T-cell (primary cell): Measurements from ENCODE around the gene INHBE. TPM values are rescaled to one million over a fixed set of nuclear protein-coding genes. Genes with fewer than 3 reads are reported as not detected.
"Not testable (repeated sequence)": the region's sequence is repeated elsewhere in the genome, so short reads cannot be mapped to it uniquely, and the experiment has no call there.

ENCODE experiments used
- ATAC-seq, 4 experiments: fragments of 200-7000 bp in 3 of 4; fragments of 150-1000 bp in 1 of 4; cut with Tn5 transposase; replicated peaks in 1 of 4; 1 replicate in 3 of 4; 2 replicates in 1 of 4; pipeline ENCODE4 v1.10.0; 2021; ENCODE audit warnings: moderate library complexity in 3 of 4, mild to moderate bottlenecking in 2 of 4, moderate number of reproducible peaks in 1 of 4
- CTCF ChIA-PET, 2 donors: fragments of 300-600 bp; sonication (Branson Sonifier 250); formaldehyde crosslinking; loops; one replicate each; lab custom pipeline; 2022; ENCODE audit warnings: antibody characterized with exemption in 2 of 2; lab: Charles Lee
- POLR2A ChIA-PET, 2 donors: fragments of 300-600 bp; sonication (Branson Sonifier 250); formaldehyde crosslinking; loops; one replicate each; lab custom pipeline; 2022; ENCODE audit warnings: antibody characterized with exemption in 2 of 2; lab: Charles Lee
- DNase-seq, 35 experiments: peaks; one replicate each; pipeline versions ENCODE4 v3.0.0 to v3.0.0-alpha.2; 2013 to 2023
- H3K27ac ChIP-seq: one replicate; pipeline ENCODE4 v1.5.1; 2013; ENCODE audit warnings: low read length
- H3K27me3 ChIP-seq, 2 experiments: replicated peaks in 1 of 2; 1 replicate in 1 of 2; 2 replicates in 1 of 2; pipeline versions ENCODE4 v1.6.1 to v1.7.0; 2013; ENCODE audit warnings: low read length in 1 of 2, mixed read lengths in 1 of 2; ENCODE audit not compliant: control insufficient read depth in 2 of 2, insufficient read depth in 2 of 2; ENCODE audit errors: extremely low read depth in 1 of 2
- H3K36me3 ChIP-seq, 2 donors: 1 replicate in 1 of 2; 2 replicates in 1 of 2; pipeline versions ENCODE4 v1.6.1 to v1.7.0; 2013; ENCODE audit warnings: low read length in 1 of 2; ENCODE audit not compliant: control insufficient read depth in 2 of 2, insufficient read depth in 1 of 2; ENCODE audit errors: extremely low read depth in 1 of 2
- H3K4me1 ChIP-seq, 2 experiments: 1 replicate in 1 of 2; 2 replicates in 1 of 2; pipeline versions ENCODE4 v1.6.1 to v1.7.0; 2013; ENCODE audit warnings: low read length in 2 of 2, mixed read lengths in 1 of 2; ENCODE audit not compliant: insufficient read depth in 2 of 2, control insufficient read depth in 1 of 2; ENCODE audit errors: extremely low read depth in 1 of 2
- H3K4me3 ChIP-seq, 2 donors: 1 replicate in 1 of 2; 2 replicates in 1 of 2; pipeline versions ENCODE4 v1.5.1 to v1.7.0; 2013; ENCODE audit warnings: mild to moderate bottlenecking in 2 of 2, low read length in 1 of 2, moderate library complexity in 1 of 2; ENCODE audit not compliant: control insufficient read depth in 1 of 2; ENCODE audit errors: extremely low read depth in 1 of 2
- H3K9me3 ChIP-seq: 2 replicates; pipeline ENCODE4 v1.7.0; 2013
- H3K27ac Mint-ChIP-seq, 2 donors: one replicate each; pipeline ENCODE4 v1.8.0; 2020 to 2021; ENCODE audit warnings: mild to moderate bottlenecking in 2 of 2, mixed read lengths in 2 of 2
- H3K27me3 Mint-ChIP-seq, 2 donors: one replicate each; pipeline ENCODE4 v1.8.0; 2021 to 2022; ENCODE audit warnings: mixed read lengths in 2 of 2
- H3K36me3 Mint-ChIP-seq: one replicate; pipeline ENCODE4 v1.8.0; 2021; ENCODE audit warnings: mixed read lengths
- H3K4me1 Mint-ChIP-seq, 3 donors: one replicate each; pipeline ENCODE4 v1.8.0; 2020 to 2022; ENCODE audit warnings: mixed read lengths in 3 of 3, mild to moderate bottlenecking in 1 of 3
- H3K4me3 Mint-ChIP-seq, 3 donors: one replicate each; pipeline ENCODE4 v1.8.0; 2020 to 2022; ENCODE audit warnings: mild to moderate bottlenecking in 3 of 3, mixed read lengths in 3 of 3, moderate library complexity in 3 of 3
- H3K9me3 Mint-ChIP-seq, 3 donors: one replicate each; pipeline ENCODE4 v1.8.0; 2020 to 2022; ENCODE audit warnings: mixed read lengths in 3 of 3
- WGBS: methylation state at CpG from one replicate; pipeline ENCODE4 v1.1.5; 2013; ENCODE audit warnings: missing lambda C conversion rate; ENCODE audit not compliant: insufficient coverage; 5-methylcytosine and 5-hydroxymethylcytosine counted together
- total RNA-seq, 35 experiments: library from RNA in 6 of 35; stranded (reverse) in 6 of 35; fragments of 120-200 nt in 1 of 35; gene quantifications; one replicate each; pipeline versions ENCODE4 v1.2.1 to v1.2.4 and lab custom pipeline; 2013 to 2026

The INHBE gene
- total RNA-seq, 5 donors from 2014 or later (not counting 1 experiment from before 2014, with no cell fraction given): 0.09 to 0.13 (median 0.12) TPM; not detected in 2

GRCh38 chr12:57495051-57495701, 40.1 kb downstream of the INHBE start:
- WGBS: 93% methylated on average over 18 of the region's 48 CpGs
- H3K27ac Mint-ChIP-seq, H3K9me3 Mint-ChIP-seq, CTCF ChIA-PET, H3K4me1 ChIP-seq, DNase-seq, H3K4me3 Mint-ChIP-seq, H3K27ac ChIP-seq, H3K9me3 ChIP-seq, H3K4me3 ChIP-seq, H3K27me3 Mint-ChIP-seq, ATAC-seq, H3K27me3 ChIP-seq, POLR2A ChIA-PET: not testable (repeated sequence)
- H3K36me3 ChIP-seq: peaks cover 14 to 57% of the 10 kb centered on the region in 2 donors
- Mint-ChIP-seq H3K36me3 (peaks cover 43% of the 10 kb centered on the region), H3K4me1 (peaks cover 7 to 20% (median 7%) of the 10 kb centered on the region in 3 donors)

- Mint-ChIP-seq H3K27ac (peak overlapping the region in 1 of 2 donors; percentile 29), H3K27me3 (no peaks in the 10 kb centered on the region), H3K4me3 (no peak overlapping the region), H3K36me3 (peaks cover 49% of the 10 kb centered on the region), H3K9me3 (no peaks in the 10 kb centered on the region), H3K4me1 (peaks cover 2 to 11% (median 3%) of the 10 kb centered on the region in 3 donors)
- Histone ChIP-seq H3K27me3 (no peaks in the 10 kb centered on the region), H3K9me3 (no peaks in the 10 kb centered on the region), H3K4me1 (no peaks in the 10 kb centered on the region), H3K27ac (no peak overlapping the region), H3K36me3 (peaks cover 14 to 57% of the 10 kb centered on the region in 2 donors), H3K4me3 (no peak overlapping the region)
- DNase-seq: no peak
- no peak for ATAC-seq
- ChIA-PET CTCF (no interaction called here), POLR2A (no interaction called here)
Observed at GRCh38 chr12:57496822-57497221, 41.7 kb downstream of the INHBE start.

- POLR2A ChIA-PET: no interaction called here
- peaks cover 54% of the 10 kb centered on the region for H3K36me3 Mint-ChIP-seq
Observed at GRCh38 chr12:57497223-57498131, 42.4 kb downstream of the INHBE start.

GRCh38 chr12:57498132-57498502, 43.0 kb downstream of the INHBE start:
- H3K4me1 Mint-ChIP-seq: peaks cover 0 to 11% (median 2%) of the 10 kb centered on the region in 3 donors
- CTCF ChIA-PET: no interaction called here
- H3K9me3 Mint-ChIP-seq: no peaks in the 10 kb centered on the region
- POLR2A ChIA-PET: no interaction called here
- Histone ChIP-seq H3K27ac (no peak overlapping the region), H3K4me1 (no peaks in the 10 kb centered on the region), H3K4me3 (no peak overlapping the region), H3K9me3 (no peaks in the 10 kb centered on the region), H3K36me3 (peaks cover 11 to 58% of the 10 kb centered on the region in 2 donors), H3K27me3 (no peaks in the 10 kb centered on the region)
- no peak overlapping the region for H3K4me3 Mint-ChIP-seq
- DNase-seq (no peak), ATAC-seq (no peak)
- peaks cover 51% of the 10 kb centered on the region for H3K36me3 Mint-ChIP-seq
- no peak overlapping the region for H3K27ac Mint-ChIP-seq
- 97% methylated on average over 6 of the region's 9 CpGs for WGBS
- H3K27me3 Mint-ChIP-seq: no peaks in the 10 kb centered on the region

More at GRCh38 chr12:57497223-57498131, 42.4 kb downstream of the INHBE start:
- H3K27me3 ChIP-seq: no peaks in the 10 kb centered on the region
- Mint-ChIP-seq H3K9me3 (no peaks in the 10 kb centered on the region), H3K27me3 (no peaks in the 10 kb centered on the region), H3K27ac (peak overlapping the region in 1 of 2 donors; percentile 29), H3K4me3 (no peak overlapping the region), H3K4me1 (peaks cover 2 to 11% (median 3%) of the 10 kb centered on the region in 3 donors)
- no peaks in the 10 kb centered on the region for H3K9me3 ChIP-seq
- H3K36me3 ChIP-seq: peaks cover 14 to 59% of the 10 kb centered on the region in 2 donors
- no peak overlapping the region for H3K27ac ChIP-seq
- no peaks in the 10 kb centered on the region for H3K4me1 ChIP-seq
- CTCF ChIA-PET: no interaction called here
- no peak for ATAC-seq
- no peak overlapping the region for H3K4me3 ChIP-seq
- WGBS: 96% methylated on average over 10 of the region's 12 CpGs
- DNase-seq: no peak

- no peaks in the 10 kb centered on the region for H3K4me1 ChIP-seq
- no peaks in the 10 kb centered on the region for H3K27me3 Mint-ChIP-seq
- H3K9me3 Mint-ChIP-seq: no peaks in the 10 kb centered on the region
- no peak overlapping the region for H3K4me3 ChIP-seq
- POLR2A ChIA-PET: no interaction called here
- CTCF ChIA-PET: interaction anchor here in 1 of 2 donors (0.6 kb wide), 1 partner anchor 132 kb away, joined by 4 read pairs; no protein-coding TSS in a partner anchor
- WGBS: 80% methylated on average over 1 of the region's 4 CpGs
- H3K36me3 ChIP-seq: peaks cover 11 to 61% of the 10 kb centered on the region in 2 donors
- ATAC-seq (no peak), DNase-seq (no peak)
- peaks cover 0 to 11% (median 2%) of the 10 kb centered on the region in 3 donors for H3K4me1 Mint-ChIP-seq
- no peak overlapping the region for H3K27ac ChIP-seq
- H3K27ac Mint-ChIP-seq: no peak overlapping the region
- peaks cover 52% of the 10 kb centered on the region for H3K36me3 Mint-ChIP-seq
- no peaks in the 10 kb centered on the region for H3K27me3 ChIP-seq
- H3K9me3 ChIP-seq: no peaks in the 10 kb centered on the region
- no peak overlapping the region for H3K4me3 Mint-ChIP-seq
Observed at GRCh38 chr12:57498571-57498970, 43.5 kb downstream of the INHBE start.

GRCh38 chr12:57500213-57500612, 45.1 kb downstream of the INHBE start:
- Mint-ChIP-seq H3K27ac (no peak overlapping the region), H3K4me3 (no peak overlapping the region), H3K9me3 (no peaks in the 10 kb centered on the region), H3K27me3 (no peaks in the 10 kb centered on the region), H3K4me1 (peaks cover 0 to 11% (median 2%) of the 10 kb centered on the region in 3 donors), H3K36me3 (peaks cover 61% of the 10 kb centered on the region)
- no peak overlapping the region for H3K4me3 ChIP-seq
- POLR2A ChIA-PET: interaction anchor here in 1 of 2 donors (0.7 kb wide), 1 partner anchor 80 kb away, joined by 3 read pairs; no protein-coding TSS in a partner anchor
- no peak overlapping the region for H3K27ac ChIP-seq
- ATAC-seq (no peak), DNase-seq (no peak)
- H3K9me3 ChIP-seq: no peaks in the 10 kb centered on the region
- H3K4me1 ChIP-seq: no peaks in the 10 kb centered on the region
- H3K36me3 ChIP-seq: peaks cover 17 to 74% of the 10 kb centered on the region in 2 donors
- no peaks in the 10 kb centered on the region for H3K27me3 ChIP-seq
- CTCF ChIA-PET: no interaction called here
- WGBS: over 99% methylated on average over 8 of the region's 11 CpGs
